Colonic mucosa (tissue), 4 donors: ENCODE data around the gene CLDN5. TPM values are rescaled to one million over a fixed set of nuclear protein-coding genes. Genes with fewer than 3 reads are reported as not detected.

Source experiments
- DNase-seq: peaks from one replicate; pipeline ENCODE4 v3.0.0-alpha.2; 2020
- H3K27ac ChIP-seq: fragments of 200-600 bp; one replicate; pipeline ENCODE4 v1.8.0; 2021
- H3K27me3 ChIP-seq: fragments of 200-600 bp; one replicate; pipeline ENCODE4 v1.8.0; 2021
- H3K36me3 ChIP-seq: fragments of 200-600 bp; one replicate; pipeline ENCODE4 v1.8.0; 2021
- H3K4me1 ChIP-seq: fragments of 200-600 bp; one replicate; pipeline ENCODE4 v1.8.0; 2021; ENCODE audit warnings: mild to moderate bottlenecking
- H3K4me3 ChIP-seq: fragments of 200-600 bp; one replicate; pipeline ENCODE4 v1.8.0; 2021
- H3K9ac ChIP-seq, 2 donors: one replicate each; pipeline ENCODE4 v1.7.0; 2013; ENCODE audit warnings: control low read depth in 2 of 2, low read depth in 2 of 2, low read length in 2 of 2
- H3K9me3 ChIP-seq: fragments of 200-600 bp; one replicate; pipeline ENCODE4 v1.8.0; 2021
- CTCF ChIP-seq: fragments of 200-600 bp; IDR thresholded peaks from one replicate; pipeline ENCODE4 v1.8.0; 2022; ENCODE audit warnings: antibody characterized with exemption, mild to moderate bottlenecking
- intact Hi-C: fragments of 100-400 bp; cut with DNase I; formaldehyde crosslinking; loops from one replicate; pipeline ENCODE4 v1.14.1; 2022
- total RNA-seq, 2 donors: library from RNA; stranded (reverse); fragmentation: NEBNext Ultra II Directional in 1 of 2; extraction: Animal tissue kit (Norgen Biotek cat#: 25700) in 1 of 2; gene quantifications; one replicate each; pipeline ENCODE4 v1.2.1, GENCODE V29; 2021
- donor health status: healthy.
- donor health status: DM: no; HTN: no; CAD: no.
- donor health status: DM: no; HTN: no; CAD: no.

CLDN5 gene
- total RNA-seq, 2 donors from 2014 or later: 10.4 to 31.0 TPM

- Histone ChIP-seq H3K27ac (no peak overlapping the region), H3K27me3 (no peaks in the 10 kb centered on the region), H3K9me3 (no peaks in the 10 kb centered on the region), H3K4me1 (no peaks in the 10 kb centered on the region), H3K36me3 (no peaks in the 10 kb centered on the region), H3K4me3 (no peak overlapping the region), H3K9ac (no peak overlapping the region)
- no peak for DNase-seq
- intact Hi-C loops: no loop called here
- TF ChIP-seq CTCF: no peak
These were observed 22.2 kb downstream of the CLDN5 start for GRCh38 chr22:19501897-19502447.

GRCh38 chr22:19499880-19500242 lies 24.3 kb downstream of the CLDN5 start:
- intact Hi-C loops: no loop called here
- Histone ChIP-seq H3K9me3 (no peaks in the 10 kb centered on the region), H3K36me3 (no peaks in the 10 kb centered on the region), H3K9ac (no peak overlapping the region), H3K27ac (no peak overlapping the region), H3K4me1 (no peaks in the 10 kb centered on the region), H3K4me3 (no peak overlapping the region), H3K27me3 (no peaks in the 10 kb centered on the region)
- TF ChIP-seq CTCF: no peak
- no peak for DNase-seq

- no peak for DNase-seq
- H3K9me3 ChIP-seq: no peaks in the 10 kb centered on the region
- no peak overlapping the region for H3K4me3 ChIP-seq
- no peaks in the 10 kb centered on the region for H3K27me3 ChIP-seq
- no peaks in the 10 kb centered on the region for H3K36me3 ChIP-seq
- no peak overlapping the region for H3K27ac ChIP-seq
- H3K9ac ChIP-seq: no peak overlapping the region
- no peaks in the 10 kb centered on the region for H3K4me1 ChIP-seq
- TF ChIP-seq CTCF: no peak
- intact Hi-C loops: no loop called here
These were observed 24.9 kb downstream of the CLDN5 start for GRCh38 chr22:19499236-19499879.

GRCh38 chr22:19498866-19499190 lies 25.4 kb downstream of the CLDN5 start:
- no peaks in the 10 kb centered on the region for H3K36me3 ChIP-seq
- no peak for DNase-seq
- no peaks in the 10 kb centered on the region for H3K9me3 ChIP-seq
- no peak overlapping the region for H3K4me3 ChIP-seq
- no peak overlapping the region for H3K9ac ChIP-seq
- intact Hi-C loops: no loop called here
- H3K4me1 ChIP-seq: no peaks in the 10 kb centered on the region
- no peak overlapping the region for H3K27ac ChIP-seq
- H3K27me3 ChIP-seq: no peaks in the 10 kb centered on the region
- no peak for TF ChIP-seq CTCF

GRCh38 chr22:19498154-19498865 lies 25.9 kb downstream of the CLDN5 start:
- Histone ChIP-seq H3K27ac (no peak overlapping the region), H3K9ac (no peak overlapping the region), H3K4me1 (no peaks in the 10 kb centered on the region), H3K36me3 (no peaks in the 10 kb centered on the region), H3K9me3 (no peaks in the 10 kb centered on the region), H3K4me3 (no peak overlapping the region), H3K27me3 (no peaks in the 10 kb centered on the region)
- intact Hi-C loops: no loop called here
- no peak for DNase-seq
- TF ChIP-seq CTCF: no peak
